Smooth muscle cell (in vitro differentiated cells): ENCODE results near the gene AXIN1. TPM values are rescaled to one million over a fixed set of nuclear protein-coding genes. Genes with fewer than 3 reads are reported as not detected.

Experiments
- DNase-seq: peaks from one replicate; lab custom pipeline; 2025; ENCODE audit not compliant: unreplicated experiment; lab: John Stamatoyannopoulos, UW
- H2AFZ ChIP-seq: fragments of 200-600 bp; sonication (generic); 2 replicates; pipeline ENCODE4 v1.6.0; 2016; ENCODE audit warnings: antibody characterized with exemption, low read depth, mild to moderate bottlenecking
- H3F3A ChIP-seq: fragments of 200-600 bp; sonication (generic); 2 replicates; pipeline ENCODE4 v1.6.0; 2017; ENCODE audit warnings: antibody characterized with exemption, low read depth
- H3K27ac ChIP-seq: fragments of 200-600 bp; sonication (generic); 2 replicates; pipeline ENCODE4 v1.5.1; 2016; ENCODE audit warnings: low read depth, mild to moderate bottlenecking
- H3K27me3 ChIP-seq: fragments of 200-600 bp; sonication (generic); 2 replicates; pipeline ENCODE4 v1.6.1; 2016; ENCODE audit warnings: low read depth, mild to moderate bottlenecking
- H3K36me3 ChIP-seq: fragments of 200-600 bp; sonication (generic); 2 replicates; pipeline ENCODE4 v1.5.1; 2016; ENCODE audit warnings: low read depth
- H3K4me1 ChIP-seq: fragments of 200-600 bp; sonication (generic); 2 replicates; pipeline ENCODE4 v1.5.1; 2016; ENCODE audit warnings: low read depth
- H3K4me2 ChIP-seq: fragments of 200-600 bp; sonication (generic); 2 replicates; pipeline ENCODE4 v1.6.0; 2016; ENCODE audit warnings: mild to moderate bottlenecking
- H3K4me3 ChIP-seq: fragments of 200-600 bp; sonication (generic); 2 replicates; pipeline ENCODE4 v1.5.1; 2016; ENCODE audit warnings: mild to moderate bottlenecking
- H3K79me2 ChIP-seq: fragments of 200-600 bp; sonication (generic); 2 replicates; pipeline ENCODE4 v1.6.0; 2016; ENCODE audit warnings: low read depth, mild to moderate bottlenecking
- H3K9ac ChIP-seq: fragments of 200-600 bp; sonication (generic); 2 replicates; pipeline ENCODE4 v1.6.0; 2016; ENCODE audit warnings: low read depth
- H3K9me3 ChIP-seq: fragments of 200-600 bp; sonication (generic); replicated peaks from 2 replicates; pipeline ENCODE4 v1.5.1; 2016; ENCODE audit warnings: low read depth
- H4K20me1 ChIP-seq: fragments of 200-600 bp; sonication (generic); 2 replicates; pipeline ENCODE4 v1.6.0; 2016; ENCODE audit warnings: low read depth
- CTCF ChIP-seq: fragments of 200-600 bp; sonication (generic); IDR thresholded peaks from 2 replicates; pipeline ENCODE4 v1.5.1; 2017; ENCODE audit warnings: borderline replicate concordance, mild to moderate bottlenecking, antibody characterized with exemption; ENCODE audit not compliant: insufficient read depth, poor library complexity, severe bottlenecking
- WGBS: methylation state at CpG from one replicate; pipeline ENCODE4 v1.1.7; 2016; ENCODE audit warnings: low lambda C conversion rate; 5-methylcytosine and 5-hydroxymethylcytosine counted together
- polyA plus RNA-seq: library from polyadenylated mRNA; unstranded; fragments of >200 nt; fragmentation: Nextera tagmentation; extraction: Ambion mirVana; gene quantifications from 2 replicates; pipeline ENCODE4 v1.2.1, GENCODE V29; 2016
- total RNA-seq: library from RNA; depleted of rRNA; stranded (reverse); fragments of >200 nt; gene quantifications from 2 replicates; pipeline ENCODE4 v1.2.3, GENCODE V29; 2014

The AXIN1 gene
- total and polyA plus RNA-seq, 2 experiments from 2014 or later = 13.0 to 15.0 TPM

GRCh38 chr16:262121-262745 lies 90.3 kb downstream of the AXIN1 start:
- H2AFZ ChIP-seq = no peak overlapping the region
- no peak for DNase-seq

GRCh38 chr16:261031-261691 lies 91.4 kb downstream of the AXIN1 start:
- Histone ChIP-seq H3K4me3 (no peak overlapping the region), H3K36me3 (no peaks in the 10 kb centered on the region), H3K27me3 (no peaks in the 10 kb centered on the region), H3K4me1 (no peaks in the 10 kb centered on the region), H4K20me1 (no peaks in the 10 kb centered on the region), H3K9ac (no peak overlapping the region), H3K79me2 (no peaks in the 10 kb centered on the region), H2AFZ (no peak overlapping the region), H3K9me3 (no peaks in the 10 kb centered on the region), H3K27ac (no peak overlapping the region), H3K4me2 (no peak overlapping the region), H3F3A (no peaks in the 10 kb centered on the region)
- DNase-seq = no peak
- 96% methylated on average over 25 of the region's 28 CpGs for whole genome bisulfite sequencing
- TF ChIP-seq CTCF = no peak

More at GRCh38 chr16:262121-262745, 90.3 kb downstream of the AXIN1 start:
- Histone ChIP-seq H3K79me2 (no peaks in the 10 kb centered on the region), H3K9me3 (no peaks in the 10 kb centered on the region), H3F3A (no peaks in the 10 kb centered on the region), H3K27me3 (no peaks in the 10 kb centered on the region), H3K36me3 (no peaks in the 10 kb centered on the region), H3K27ac (no peak overlapping the region), H3K4me1 (no peaks in the 10 kb centered on the region), H4K20me1 (no peaks in the 10 kb centered on the region), H3K9ac (no peak overlapping the region), H3K4me3 (no peak overlapping the region), H3K4me2 (no peak overlapping the region)
- 98% methylated on average over 29 of the region's 29 CpGs for WGBS
- TF ChIP-seq CTCF = no peak

- 96% methylated on average over 19 of the region's 19 CpGs for WGBS
- no peak for TF ChIP-seq CTCF
- Histone ChIP-seq H3K36me3 (no peaks in the 10 kb centered on the region), H3K27me3 (no peaks in the 10 kb centered on the region), H4K20me1 (no peaks in the 10 kb centered on the region), H3K27ac (no peak overlapping the region), H3K9me3 (no peaks in the 10 kb centered on the region), H3K79me2 (no peaks in the 10 kb centered on the region), H2AFZ (no peak overlapping the region), H3K4me3 (no peak overlapping the region), H3F3A (no peaks in the 10 kb centered on the region), H3K4me1 (no peaks in the 10 kb centered on the region), H3K4me2 (no peak overlapping the region), H3K9ac (no peak overlapping the region)
- no peak for DNase-seq
Observed at GRCh38 chr16:260326-260725, 92.2 kb downstream of the AXIN1 start.
